ENCODE results near the gene RIMS3. TPM values are rescaled to one million over a fixed set of nuclear protein-coding genes. Genes with fewer than 3 reads are reported as not detected.
A peak's percentile ranks its signal among the peaks of the same experiment; 100 is the strongest.

RIMS3 gene
- total RNA-seq, 1 donor from 2014 or later: 6.2 TPM

DNA sequence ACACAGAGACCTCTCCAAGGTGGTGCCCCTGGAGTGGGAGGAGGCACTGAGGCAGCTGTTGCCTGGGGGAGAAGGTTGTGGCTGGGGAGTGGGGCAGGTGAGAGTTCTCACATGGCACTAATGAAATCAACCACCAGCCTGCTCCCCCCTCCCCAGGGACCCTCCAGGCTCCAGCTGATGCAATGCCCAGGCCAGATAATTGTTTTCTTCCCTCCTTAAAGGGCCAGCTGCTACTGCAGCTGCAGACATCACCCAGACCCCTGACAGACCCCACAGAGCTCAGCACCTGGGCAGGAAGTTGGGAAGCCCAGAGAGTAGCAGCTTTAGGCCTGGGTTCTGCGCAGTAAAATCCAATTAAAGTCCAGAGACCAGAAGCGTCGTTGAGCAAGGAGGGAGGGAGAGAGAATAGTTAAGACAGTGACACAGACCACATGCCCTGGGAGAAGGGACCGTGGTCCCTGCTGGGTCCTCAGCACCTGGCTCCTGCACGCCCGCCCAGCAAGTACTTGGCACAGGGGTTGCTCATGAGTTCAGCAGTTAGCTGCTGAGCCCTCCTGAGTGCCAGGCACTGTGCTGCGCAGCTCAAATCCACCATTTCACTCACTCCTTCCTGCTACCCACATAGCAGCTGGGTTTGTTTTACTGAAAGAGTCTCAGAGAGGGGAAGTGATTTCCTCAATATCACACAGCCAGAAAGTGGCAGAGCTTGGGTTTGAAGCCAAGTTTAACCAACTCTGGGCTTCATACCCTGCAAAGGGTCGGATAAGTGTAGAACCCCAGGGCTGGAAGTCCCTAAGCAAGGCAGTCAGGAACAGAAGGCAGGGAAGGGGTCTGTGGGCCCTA lies 1.9 kb downstream of the RIMS3 start:
- ATAC-seq (ENCODE audit: low read depth) (no peak), DNase-seq (no peak)
- POLR2A ChIA-PET: interaction anchor here (4.7 kb wide), 1 partner anchor 28 kb away, joined by 27 read pairs; the partner anchor contains the start of gene NFYC
- Mint-ChIP-seq H3K36me3 (ENCODE audit: low read depth) (no peaks in the 10 kb centered on the region), H3K9me3 (no peaks in the 10 kb centered on the region), H3K4me1 (peaks cover 35% of the 10 kb centered on the region), H3K4me3 (peak overlapping the region; percentile 12), H3K27ac (peak overlapping the region; percentile 19), H3K27me3 (no peaks in the 10 kb centered on the region)
- TF ChIP-seq, protein P1, sequence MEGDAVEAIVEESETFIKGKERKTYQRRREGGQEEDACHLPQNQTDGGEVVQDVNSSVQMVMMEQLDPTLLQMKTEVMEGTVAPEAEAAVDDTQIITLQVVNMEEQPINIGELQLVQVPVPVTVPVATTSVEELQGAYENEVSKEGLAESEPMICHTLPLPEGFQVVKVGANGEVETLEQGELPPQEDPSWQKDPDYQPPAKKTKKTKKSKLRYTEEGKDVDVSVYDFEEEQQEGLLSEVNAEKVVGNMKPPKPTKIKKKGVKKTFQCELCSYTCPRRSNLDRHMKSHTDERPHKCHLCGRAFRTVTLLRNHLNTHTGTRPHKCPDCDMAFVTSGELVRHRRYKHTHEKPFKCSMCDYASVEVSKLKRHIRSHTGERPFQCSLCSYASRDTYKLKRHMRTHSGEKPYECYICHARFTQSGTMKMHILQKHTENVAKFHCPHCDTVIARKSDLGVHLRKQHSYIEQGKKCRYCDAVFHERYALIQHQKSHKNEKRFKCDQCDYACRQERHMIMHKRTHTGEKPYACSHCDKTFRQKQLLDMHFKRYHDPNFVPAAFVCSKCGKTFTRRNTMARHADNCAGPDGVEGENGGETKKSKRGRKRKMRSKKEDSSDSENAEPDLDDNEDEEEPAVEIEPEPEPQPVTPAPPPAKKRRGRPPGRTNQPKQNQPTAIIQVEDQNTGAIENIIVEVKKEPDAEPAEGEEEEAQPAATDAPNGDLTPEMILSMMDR (IDR thresholded peaks at IDR 0.05): no peak
- intact Hi-C loops (cut with micrococcal nuclease): loop anchor here (2.0 kb wide), 1 partner anchor 199 kb away; the partner anchor contains the start of gene CITED4
- CTCF ChIA-PET: no interaction called here

DNA sequence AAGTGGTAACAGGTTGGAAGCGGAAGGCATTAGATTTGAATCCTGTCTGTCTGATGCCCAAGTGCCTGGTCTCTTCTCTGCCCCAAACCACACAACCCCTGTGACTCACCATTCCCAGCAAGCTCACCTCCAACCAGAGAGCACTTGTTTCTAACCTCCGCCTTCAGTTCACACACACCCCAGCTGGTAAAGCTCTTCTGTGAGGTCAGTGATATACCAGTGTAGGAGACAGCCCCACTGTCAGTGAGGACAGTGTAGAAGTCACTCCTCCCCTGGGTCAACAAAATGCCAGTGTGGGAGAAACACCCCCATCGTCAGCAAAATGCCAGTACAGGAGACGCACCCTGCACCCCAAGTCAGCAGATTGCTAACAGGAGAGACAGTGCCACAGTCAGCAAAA lies 2.6 kb downstream of the RIMS3 start:
- Mint-ChIP-seq H3K27ac (peak overlapping the region; percentile 3), H3K4me3 (no peak overlapping the region), H3K36me3 (ENCODE audit: low read depth) (no peaks in the 10 kb centered on the region), H3K27me3 (no peaks in the 10 kb centered on the region), H3K4me1 (peaks cover 31% of the 10 kb centered on the region), H3K9me3 (no peaks in the 10 kb centered on the region)
- intact Hi-C loops (cut with micrococcal nuclease): no loop called here
- ChIA-PET CTCF (interaction anchor here (0.5 to 1.1 kb wide), 2 partner anchors 25 to 57 kb away, joined by 3 read pairs; no protein-coding TSS in a partner anchor), POLR2A (interaction anchor here (0.6 to 4.7 kb wide), 2 partner anchors 29 to 437 kb away, joined by 11 to 27 read pairs; partner anchors contain the start of gene NFYC)
- TF ChIP-seq, protein P1 (IDR thresholded peaks at IDR 0.05): no peak
- ATAC-seq (ENCODE audit: low read depth): no peak
- DNase-seq: no peak

DNA sequence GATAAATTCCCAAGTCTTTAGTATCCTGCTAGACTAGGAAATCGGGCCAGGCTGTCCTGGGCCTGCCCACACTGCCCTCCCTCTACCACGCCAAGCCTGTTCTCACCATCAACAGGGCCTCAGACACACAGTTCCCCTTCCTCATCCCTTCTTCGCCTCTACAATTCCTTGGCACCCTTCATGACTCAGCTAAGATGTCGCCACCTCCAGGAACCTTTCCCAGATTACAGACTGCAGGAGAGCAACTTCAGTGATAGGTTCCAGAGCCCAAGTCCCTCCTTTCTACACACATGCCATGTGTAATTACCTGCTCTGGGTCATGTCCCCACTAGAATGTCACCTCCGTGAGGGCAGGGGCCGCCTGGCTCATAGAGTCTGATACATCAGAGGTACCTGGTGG lies 3.3 kb downstream of the RIMS3 start:
- intact Hi-C loops (cut with micrococcal nuclease): no loop called here
- no peaks in the 10 kb centered on the region for H3K27me3 Mint-ChIP-seq
- no peaks in the 10 kb centered on the region for H3K9me3 Mint-ChIP-seq
- H3K36me3 Mint-ChIP-seq (ENCODE audit: low read depth): no peaks in the 10 kb centered on the region
- peaks cover 29% of the 10 kb centered on the region for H3K4me1 Mint-ChIP-seq
- H3K27ac Mint-ChIP-seq: no peak overlapping the region
- no peak for DNase-seq
- no peak overlapping the region for H3K4me3 Mint-ChIP-seq
- ChIA-PET POLR2A (interaction anchor here (0.6 to 4.7 kb wide), 2 partner anchors 29 to 436 kb away, joined by 11 to 27 read pairs; partner anchors contain the start of gene NFYC), CTCF (interaction anchor here (0.8 to 1.1 kb wide), 2 partner anchors 12 to 26 kb away, joined by 3 read pairs; no protein-coding TSS in a partner anchor)
- no peak for ATAC-seq (ENCODE audit: low read depth)
- TF ChIP-seq, protein P1 (IDR thresholded peaks at IDR 0.05): no peak

DNA sequence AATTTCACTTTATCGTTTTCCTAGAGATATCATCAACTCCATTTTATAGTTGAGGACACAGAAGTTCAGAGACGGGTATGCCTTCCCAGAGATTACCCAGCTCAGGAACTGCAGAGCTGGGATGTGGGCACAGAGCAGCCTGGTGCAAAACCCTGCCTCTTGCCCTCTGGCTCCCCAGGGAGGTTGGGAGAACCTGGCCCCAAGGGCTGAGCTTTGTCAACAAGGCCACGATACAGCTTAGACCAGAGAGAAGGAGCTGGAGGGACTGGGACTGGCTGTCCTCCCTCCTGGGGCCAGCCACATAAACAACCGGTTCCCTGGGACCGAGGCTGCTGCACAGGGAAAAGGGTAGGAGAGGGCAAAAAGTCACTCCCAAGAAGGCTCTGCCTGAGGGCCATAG lies 3.8 kb downstream of the RIMS3 start:
- H3K27ac Mint-ChIP-seq: no peak overlapping the region
- H3K27me3 Mint-ChIP-seq: no peaks in the 10 kb centered on the region
- DNase-seq (no peak), ATAC-seq (ENCODE audit: low read depth) (no peak)
- no peak overlapping the region for H3K4me3 Mint-ChIP-seq
- CTCF ChIA-PET: interaction anchor here (0.8 to 1.1 kb wide), 2 partner anchors 12 to 26 kb away, joined by 3 read pairs; no protein-coding TSS in a partner anchor
- TF ChIP-seq, protein P1 (IDR thresholded peaks at IDR 0.05): no peak
- H3K4me1 Mint-ChIP-seq: peaks cover 29% of the 10 kb centered on the region
- intact Hi-C loops (cut with micrococcal nuclease): no loop called here
- H3K36me3 Mint-ChIP-seq (ENCODE audit: low read depth): no peaks in the 10 kb centered on the region
- H3K9me3 Mint-ChIP-seq: no peaks in the 10 kb centered on the region
- POLR2A ChIA-PET: interaction anchor here (4.7 kb wide), 1 partner anchor 30 kb away, joined by 27 read pairs; the partner anchor contains the start of gene NFYC

DNA sequence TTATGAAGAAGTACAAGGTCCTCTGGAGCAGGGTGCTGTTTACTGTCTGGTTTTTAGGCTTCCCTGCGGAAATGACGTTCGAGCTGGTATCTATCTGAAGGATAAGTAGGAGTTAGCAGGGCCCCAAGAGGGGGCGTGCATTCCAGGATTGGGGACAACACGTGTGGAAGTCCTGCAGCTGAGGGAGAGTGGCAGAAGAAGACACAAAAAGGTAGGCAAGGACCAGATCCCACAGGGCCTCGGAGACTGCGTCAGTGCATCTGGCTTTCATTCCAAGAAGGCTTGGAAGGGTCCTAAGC lies 5.9 kb downstream of the RIMS3 start:
- no peak overlapping the region for H3K4me3 Mint-ChIP-seq
- intact Hi-C loops (cut with micrococcal nuclease): no loop called here
- TF ChIP-seq, protein P1 (IDR thresholded peaks at IDR 0.05): no peak
- no peaks in the 10 kb centered on the region for H3K9me3 Mint-ChIP-seq
- H3K27ac Mint-ChIP-seq: no peak overlapping the region
- ChIA-PET POLR2A (no interaction called here), CTCF (interaction anchor here (0.5 kb wide), 1 partner anchor 1078 kb away, joined by 3 read pairs; no protein-coding TSS in a partner anchor)
- peaks cover 2% of the 10 kb centered on the region for H3K27me3 Mint-ChIP-seq
- ATAC-seq (ENCODE audit: low read depth): no peak
- peaks cover 16% of the 10 kb centered on the region for H3K4me1 Mint-ChIP-seq
- DNase-seq: no peak
- no peaks in the 10 kb centered on the region for H3K36me3 Mint-ChIP-seq (ENCODE audit: low read depth)

All from activated B cell treated with CpG ODN at 0.5 μM for 24 hours (primary cell).